GM04504 (cell line): Measurements from ENCODE around the gene KIF16B.

Experiments
- DNase-seq: peaks from one replicate; pipeline ENCODE4 v3.0.0-alpha.2; 2012; ENCODE audit warnings: low read depth

KIF16B gene

GRCh38 chr20:16432466-16433292, 140.6 kb downstream of the KIF16B start:
- no peak for DNase-seq

- DNase-seq: no peak
Observed at GRCh38 chr20:16428112-16428511, 145.1 kb downstream of the KIF16B start.

GRCh38 chr20:16427571-16427970, 145.7 kb downstream of the KIF16B start:
- no peak for DNase-seq

- no peak for DNase-seq
Observed at GRCh38 chr20:16424780-16425179, 148.5 kb downstream of the KIF16B start.

- no peak for DNase-seq
Observed at GRCh38 chr20:16423311-16424212, 149.7 kb downstream of the KIF16B start.

- no peak for DNase-seq
Observed at GRCh38 chr20:16419138-16419715, 154.0 kb downstream of the KIF16B start.

GRCh38 chr20:16418616-16419015, 154.6 kb downstream of the KIF16B start:
- no peak for DNase-seq

- no peak for DNase-seq
Observed at GRCh38 chr20:16417001-16417400, 156.2 kb downstream of the KIF16B start.

GRCh38 chr20:16415071-16416053, 157.9 kb downstream of the KIF16B start:
- no peak for DNase-seq

- no peak for DNase-seq
Observed at GRCh38 chr20:16412906-16413305, 160.3 kb downstream of the KIF16B start.

GRCh38 chr20:16411361-16411760, 161.9 kb downstream of the KIF16B start:
- DNase-seq: no peak

- DNase-seq: no peak
Observed at GRCh38 chr20:16410626-16411025, 162.6 kb downstream of the KIF16B start.

GRCh38 chr20:16408981-16409380, 164.3 kb downstream of the KIF16B start:
- no peak for DNase-seq

- no peak for DNase-seq
Observed at GRCh38 chr20:16407251-16408067, 165.8 kb downstream of the KIF16B start.

- no peak for DNase-seq
Observed at GRCh38 chr20:16405254-16405653, 168.0 kb downstream of the KIF16B start.

GRCh38 chr20:16404640-16405039, 168.6 kb downstream of the KIF16B start:
- DNase-seq: no peak

GRCh38 chr20:16404171-16404570, 169.1 kb downstream of the KIF16B start:
- no peak for DNase-seq

GRCh38 chr20:16400234-16400633, 173.0 kb downstream of the KIF16B start:
- no peak for DNase-seq

- no peak for DNase-seq
Observed at GRCh38 chr20:16399801-16400200, 173.4 kb downstream of the KIF16B start.

- peak; percentile 9 for DNase-seq
Observed at GRCh38 chr20:16397086-16397485, 176.2 kb downstream of the KIF16B start.

- DNase-seq: no peak
Observed at GRCh38 chr20:16395366-16395765, 177.9 kb downstream of the KIF16B start.
